ENCODE results near the gene LRP1B. TPM values are rescaled to one million over a fixed set of nuclear protein-coding genes. Genes with fewer than 3 reads are reported as not detected.

Gene LRP1B
- total and polyA plus RNA-seq, 8 donors = 0.03 to 1.6 (median 0.84) TPM

DNA sequence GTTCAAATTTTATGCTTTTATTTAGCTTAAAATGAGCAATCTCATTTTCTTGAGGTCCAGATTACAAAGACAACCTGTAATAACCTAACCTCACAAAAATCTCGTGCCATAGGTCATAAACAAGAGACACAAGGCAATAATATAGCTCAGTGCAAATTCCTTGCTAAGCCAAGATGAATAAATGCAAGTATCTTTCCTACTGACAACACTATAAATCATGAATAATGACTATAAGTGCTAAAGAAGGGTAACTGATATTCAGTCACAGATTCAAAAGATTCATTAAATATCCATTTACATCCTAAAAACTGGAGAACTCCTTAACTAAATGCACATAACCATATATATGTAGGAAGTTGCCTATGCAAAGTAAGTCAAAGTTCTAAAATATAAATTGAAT lies 1641.6 kb downstream of the LRP1B start:
- Histone ChIP-seq H3K27me3 (no peaks in the 10 kb centered on the region), H3K4me3 (no peak overlapping the region), H3K36me3 (no peaks in the 10 kb centered on the region), H3K9me3 (no peaks in the 10 kb centered on the region), H3K27ac (no peak overlapping the region), H3K4me1 (no peaks in the 10 kb centered on the region)
- intact Hi-C loops (cut with DNase I) = no loop called here
- TF ChIP-seq, protein P1, sequence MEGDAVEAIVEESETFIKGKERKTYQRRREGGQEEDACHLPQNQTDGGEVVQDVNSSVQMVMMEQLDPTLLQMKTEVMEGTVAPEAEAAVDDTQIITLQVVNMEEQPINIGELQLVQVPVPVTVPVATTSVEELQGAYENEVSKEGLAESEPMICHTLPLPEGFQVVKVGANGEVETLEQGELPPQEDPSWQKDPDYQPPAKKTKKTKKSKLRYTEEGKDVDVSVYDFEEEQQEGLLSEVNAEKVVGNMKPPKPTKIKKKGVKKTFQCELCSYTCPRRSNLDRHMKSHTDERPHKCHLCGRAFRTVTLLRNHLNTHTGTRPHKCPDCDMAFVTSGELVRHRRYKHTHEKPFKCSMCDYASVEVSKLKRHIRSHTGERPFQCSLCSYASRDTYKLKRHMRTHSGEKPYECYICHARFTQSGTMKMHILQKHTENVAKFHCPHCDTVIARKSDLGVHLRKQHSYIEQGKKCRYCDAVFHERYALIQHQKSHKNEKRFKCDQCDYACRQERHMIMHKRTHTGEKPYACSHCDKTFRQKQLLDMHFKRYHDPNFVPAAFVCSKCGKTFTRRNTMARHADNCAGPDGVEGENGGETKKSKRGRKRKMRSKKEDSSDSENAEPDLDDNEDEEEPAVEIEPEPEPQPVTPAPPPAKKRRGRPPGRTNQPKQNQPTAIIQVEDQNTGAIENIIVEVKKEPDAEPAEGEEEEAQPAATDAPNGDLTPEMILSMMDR (IDR thresholded peaks at IDR 0.05) = no peak
- DNase-seq (no peak), ATAC-seq (no peak)

GRCh38 chr2:140481136-140481535 lies 1649.7 kb downstream of the LRP1B start:
- no peak overlapping the region for H3K4me3 ChIP-seq
- intact Hi-C loops (cut with DNase I) = no loop called here
- H3K9me3 ChIP-seq = no peaks in the 10 kb centered on the region
- no peaks in the 10 kb centered on the region for H3K27me3 ChIP-seq
- ATAC-seq = no peak
- H3K36me3 ChIP-seq = no peaks in the 10 kb centered on the region
- no peak overlapping the region for H3K27ac ChIP-seq
- no peaks in the 10 kb centered on the region for H3K4me1 ChIP-seq
- TF ChIP-seq, protein P1 (IDR thresholded peaks at IDR 0.05) = no peak
- no peak for DNase-seq

DNA sequence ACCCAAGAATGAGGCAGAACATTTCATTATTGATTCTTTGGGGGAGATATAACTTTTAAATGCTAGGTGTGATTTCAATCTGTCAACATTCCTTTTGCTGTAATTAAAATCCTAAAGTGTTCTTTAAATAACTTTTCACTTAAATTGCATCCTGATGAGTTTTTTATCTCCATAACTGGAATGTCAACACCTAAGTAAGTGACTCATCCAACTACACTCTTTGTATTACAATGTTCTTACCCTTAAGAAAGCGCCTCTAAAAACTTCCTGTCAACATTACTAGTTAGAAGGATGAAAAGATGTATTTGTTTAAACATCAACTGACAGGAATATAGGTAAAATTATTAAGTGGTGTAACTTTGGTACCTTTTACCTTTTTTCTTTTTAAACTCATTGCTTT lies 1657.0 kb downstream of the LRP1B start:
- Histone ChIP-seq H3K27ac (no peak overlapping the region), H3K9me3 (no peaks in the 10 kb centered on the region), H3K4me3 (no peak overlapping the region), H3K36me3 (no peaks in the 10 kb centered on the region), H3K4me1 (no peaks in the 10 kb centered on the region), H3K27me3 (no peaks in the 10 kb centered on the region)
- ATAC-seq (no peak), DNase-seq (no peak)
- TF ChIP-seq, protein P1 (IDR thresholded peaks at IDR 0.05) = no peak
- intact Hi-C loops (cut with DNase I) = no loop called here

- no peak overlapping the region for H3K4me3 ChIP-seq
- DNase-seq (no peak), ATAC-seq (no peak)
- H3K27me3 ChIP-seq = no peaks in the 10 kb centered on the region
- TF ChIP-seq, protein P1 (IDR thresholded peaks at IDR 0.05) = no peak
- H3K36me3 ChIP-seq = no peaks in the 10 kb centered on the region
- intact Hi-C loops (cut with DNase I) = no loop called here
- no peak overlapping the region for H3K27ac ChIP-seq
- no peaks in the 10 kb centered on the region for H3K9me3 ChIP-seq
- H3K4me1 ChIP-seq = no peaks in the 10 kb centered on the region
These were observed 1658.1 kb downstream of the LRP1B start for GRCh38 chr2:140472676-140473075.

- DNase-seq = no peak
- no peaks in the 10 kb centered on the region for H3K36me3 ChIP-seq
- H3K4me3 ChIP-seq = no peak overlapping the region
- TF ChIP-seq, protein P1 (IDR thresholded peaks at IDR 0.05) = no peak
- no peak for ATAC-seq
- no peaks in the 10 kb centered on the region for H3K4me1 ChIP-seq
- H3K27ac ChIP-seq = no peak overlapping the region
- intact Hi-C loops (cut with DNase I) = no loop called here
- no peaks in the 10 kb centered on the region for H3K27me3 ChIP-seq
- no peaks in the 10 kb centered on the region for H3K9me3 ChIP-seq
These were observed 1665.5 kb downstream of the LRP1B start for GRCh38 chr2:140465301-140465700.

Measured in left lung (tissue), 10 donors.